K562 (cell line): ENCODE measurements around the gene AKAP6.

Experiments
- ARID3A ChIP-seq: IDR thresholded peaks from 2 replicates; pipeline ENCODE4 v1.6.1; 2012; ENCODE audit warnings: low read depth, low read length, improper control_type of control experiment, borderline replicate concordance
- CTCF ChIP-seq, 3 experiments: IDR thresholded peaks in 2 of 3; conservative IDR thresholded peaks in 1 of 3; 2 replicates each; pipeline ENCODE4 v1.5.1; 2011 to 2012; ENCODE audit warnings: low read length in 3 of 3, mild to moderate bottlenecking in 3 of 3, control low read depth in 2 of 3, improper control_type of control experiment in 1 of 3, inconsistent platforms in 1 of 3, low read depth in 1 of 3, mixed read lengths in 1 of 3, moderate library complexity in 1 of 3; ENCODE audit not compliant: insufficient read depth in 2 of 3
- GATAD2B ChIP-seq: fragments of 450-650 bp; IDR thresholded peaks from 2 replicates; pipeline ENCODE4 v1.6.1; 2017; ENCODE audit warnings: mild to moderate bottlenecking, borderline replicate concordance
- POLR2AphosphoS5 ChIP-seq: IDR thresholded peaks from 2 replicates; pipeline ENCODE4 v1.6.1; 2011; ENCODE audit warnings: mild to moderate bottlenecking, low read depth, low read length, moderate library complexity; ENCODE audit not compliant: control insufficient read depth, insufficient read depth
- ZNF134 ChIP-seq: fragments of 250-450 bp; sonication (Bioruptor Pico); conservative IDR thresholded peaks from 2 replicates; pipeline ENCODE4 v1.4.0; 2020
- ZNF696 ChIP-seq: fragments of 250-450 bp; sonication (Bioruptor Pico); conservative IDR thresholded peaks from 2 replicates; pipeline ENCODE4 v1.4.0; 2020; ENCODE audit warnings: mild to moderate bottlenecking, moderate library complexity

DNA sequence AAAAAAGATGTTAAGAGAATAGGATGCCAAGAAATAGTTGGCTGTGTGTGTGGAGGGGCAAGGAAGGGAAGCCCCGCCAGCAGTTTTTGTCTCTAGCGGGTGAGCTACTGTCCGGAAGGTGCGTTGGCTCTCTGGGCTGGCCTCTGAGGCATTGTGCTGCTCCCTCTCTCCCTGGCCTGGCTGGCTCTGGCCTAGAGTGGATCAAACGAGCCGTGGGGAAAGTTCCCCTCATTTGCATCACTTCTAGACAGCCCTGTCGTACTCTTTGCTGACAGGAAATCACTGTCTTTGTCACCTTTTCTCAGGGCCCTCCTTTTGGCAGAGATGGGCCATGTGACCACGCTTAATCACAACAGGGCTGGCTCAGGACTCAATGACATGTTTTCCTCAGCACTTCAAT is 373.5 kb downstream of the AKAP6 start:
- no peak for TF ChIP-seq POLR2AphosphoS5
- no peak for TF ChIP-seq ZNF696
- TF ChIP-seq CTCF (IDR thresholded peaks at IDR 0.05 in 2 of 3, conservative IDR thresholded peaks at IDR 0.05 in 1 of 3; ENCODE audit: insufficient read depth in 2 of 3, low read depth in 1 of 3, low read length in 3 of 3), result no peak
- TF ChIP-seq ARID3A, result no peak
- no peak for TF ChIP-seq GATAD2B
- TF ChIP-seq ZNF134, result no peak
